Neural progenitor cell (in vitro differentiated cells): ENCODE results near the gene MAGI3.

Experiments used
- EZH2 ChIP-seq: fragments of 200-600 bp; sonication (generic); IDR thresholded peaks from 2 replicates; pipeline ENCODE4 v1.6.1; 2017; ENCODE audit warnings: antibody characterized with exemption, mild to moderate bottlenecking, moderate library complexity
- EZH2phosphoT487 ChIP-seq: fragments of 200-600 bp; sonication (generic); IDR thresholded peaks from 2 replicates; pipeline ENCODE4 v1.6.1; 2017; ENCODE audit warnings: antibody characterized with exemption
- TF ChIP-seq, protein P1 (sequence below): fragments of 200-600 bp; sonication (generic); IDR thresholded peaks from 2 replicates; pipeline ENCODE4 v1.5.1; 2017; ENCODE audit warnings: antibody characterized with exemption, mild to moderate bottlenecking

DNA sequence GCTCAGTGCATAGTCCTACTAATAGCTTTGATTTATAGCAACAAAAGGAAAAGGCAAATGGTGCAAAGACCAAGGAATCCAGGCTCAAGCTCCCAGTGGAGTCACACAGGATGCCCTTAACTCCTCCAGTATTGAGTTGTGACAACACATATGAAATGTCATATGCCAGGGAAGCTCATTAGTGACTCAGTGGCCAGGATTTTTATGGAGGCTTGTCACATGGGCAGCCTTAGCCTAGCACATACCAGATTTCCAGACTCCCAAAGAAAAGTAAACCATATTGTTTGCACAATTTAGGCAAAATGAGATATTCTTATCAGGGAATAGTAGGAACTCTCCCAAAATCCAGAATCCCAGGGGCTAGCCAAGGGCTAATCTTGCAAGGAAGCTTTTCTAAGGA is 129.2 kb downstream of the MAGI3 start:
- TF ChIP-seq, protein P1, sequence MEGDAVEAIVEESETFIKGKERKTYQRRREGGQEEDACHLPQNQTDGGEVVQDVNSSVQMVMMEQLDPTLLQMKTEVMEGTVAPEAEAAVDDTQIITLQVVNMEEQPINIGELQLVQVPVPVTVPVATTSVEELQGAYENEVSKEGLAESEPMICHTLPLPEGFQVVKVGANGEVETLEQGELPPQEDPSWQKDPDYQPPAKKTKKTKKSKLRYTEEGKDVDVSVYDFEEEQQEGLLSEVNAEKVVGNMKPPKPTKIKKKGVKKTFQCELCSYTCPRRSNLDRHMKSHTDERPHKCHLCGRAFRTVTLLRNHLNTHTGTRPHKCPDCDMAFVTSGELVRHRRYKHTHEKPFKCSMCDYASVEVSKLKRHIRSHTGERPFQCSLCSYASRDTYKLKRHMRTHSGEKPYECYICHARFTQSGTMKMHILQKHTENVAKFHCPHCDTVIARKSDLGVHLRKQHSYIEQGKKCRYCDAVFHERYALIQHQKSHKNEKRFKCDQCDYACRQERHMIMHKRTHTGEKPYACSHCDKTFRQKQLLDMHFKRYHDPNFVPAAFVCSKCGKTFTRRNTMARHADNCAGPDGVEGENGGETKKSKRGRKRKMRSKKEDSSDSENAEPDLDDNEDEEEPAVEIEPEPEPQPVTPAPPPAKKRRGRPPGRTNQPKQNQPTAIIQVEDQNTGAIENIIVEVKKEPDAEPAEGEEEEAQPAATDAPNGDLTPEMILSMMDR: no peak
- TF ChIP-seq EZH2: no peak
- TF ChIP-seq EZH2phosphoT487: no peak
